Measurements from ENCODE around the gene ZNF736.
"Not testable (repeated sequence)": the region's sequence is repeated elsewhere in the genome, so short reads cannot be mapped to it uniquely, and the experiment has no call there.

ZNF736 gene

GRCh38 chr7:64313740-64314491, at the start of gene ZNF736:
TSS of gene ZNF736 (plus strand) at chr7:64313961. CDS start at chr7:64314151, 190 bp downstream.
- DNase-seq (ENCODE audit: extremely low read depth in 1 of 2, low read depth in 1 of 2) = peak; percentile 69 to 70

- DNase-seq (ENCODE audit: extremely low read depth in 1 of 2, low read depth in 1 of 2) = no peak
Observed at GRCh38 chr7:64266341-64266919, 47.3 kb upstream of the ZNF736 start.

- DNase-seq (ENCODE audit: extremely low read depth in 1 of 2, low read depth in 1 of 2) = no peak
Observed at GRCh38 chr7:64277630-64278029, 36.1 kb upstream of the ZNF736 start.

GRCh38 chr7:64294701-64295420, 18.9 kb upstream of the ZNF736 start:
- no peak for DNase-seq (ENCODE audit: extremely low read depth in 1 of 2, low read depth in 1 of 2)

GRCh38 chr7:64297418-64297817, 16.3 kb upstream of the ZNF736 start:
- DNase-seq (ENCODE audit: extremely low read depth in 1 of 2, low read depth in 1 of 2) = not testable (repeated sequence)

- no peak for DNase-seq (ENCODE audit: extremely low read depth in 1 of 2, low read depth in 1 of 2)
Observed at GRCh38 chr7:64300641-64301405, 12.9 kb upstream of the ZNF736 start.

- DNase-seq (ENCODE audit: extremely low read depth in 1 of 2, low read depth in 1 of 2) = peak; percentile 82 to 85
Observed at GRCh38 chr7:64307254-64308015, 6.3 kb upstream of the ZNF736 start.

GRCh38 chr7:64308016-64308270, 5.8 kb upstream of the ZNF736 start:
- no peak for DNase-seq (ENCODE audit: extremely low read depth in 1 of 2, low read depth in 1 of 2)

- no peak for DNase-seq (ENCODE audit: extremely low read depth in 1 of 2, low read depth in 1 of 2)
Observed at GRCh38 chr7:64310426-64310825, 3.3 kb upstream of the ZNF736 start.

GRCh38 chr7:64312826-64313225, 935 bp upstream of the ZNF736 start:
- no peak for DNase-seq (ENCODE audit: extremely low read depth in 1 of 2, low read depth in 1 of 2)

- DNase-seq (ENCODE audit: extremely low read depth in 1 of 2, low read depth in 1 of 2) = no peak
Observed at GRCh38 chr7:64314566-64314965, 805 bp downstream of the ZNF736 start.

- DNase-seq (ENCODE audit: extremely low read depth in 1 of 2, low read depth in 1 of 2) = not testable (repeated sequence)
Observed at GRCh38 chr7:64316031-64316742, 2.4 kb downstream of the ZNF736 start.

GRCh38 chr7:64320547-64321513, 7.1 kb downstream of the ZNF736 start:
- no peak for DNase-seq (ENCODE audit: extremely low read depth in 1 of 2, low read depth in 1 of 2)

- DNase-seq (ENCODE audit: extremely low read depth in 1 of 2, low read depth in 1 of 2) = not testable (repeated sequence)
Observed at GRCh38 chr7:64324166-64324565, 10.4 kb downstream of the ZNF736 start.

GRCh38 chr7:64348713-64349210, 35.0 kb downstream of the ZNF736 start:
- DNase-seq (ENCODE audit: extremely low read depth in 1 of 2, low read depth in 1 of 2) = not testable (repeated sequence)

- DNase-seq (ENCODE audit: extremely low read depth in 1 of 2, low read depth in 1 of 2) = no peak
Observed at GRCh38 chr7:64359543-64359942, 45.8 kb downstream of the ZNF736 start.

GRCh38 chr7:64371116-64371515, 57.4 kb downstream of the ZNF736 start:
- DNase-seq (ENCODE audit: extremely low read depth in 1 of 2, low read depth in 1 of 2) = no peak

GRCh38 chr7:64373017-64373416, 59.3 kb downstream of the ZNF736 start:
- DNase-seq (ENCODE audit: extremely low read depth in 1 of 2, low read depth in 1 of 2) = no peak

- DNase-seq (ENCODE audit: extremely low read depth in 1 of 2, low read depth in 1 of 2) = no peak
Observed at GRCh38 chr7:64400401-64400800, 86.6 kb downstream of the ZNF736 start.
